Stimulated activated CD8-positive, alpha-beta memory T cell treated with anti-CD3 and anti-CD28 coated beads, Interleukin-4, amount 100 ng/mL, for 1 hour (primary cell): ENCODE data around the gene PTPN18.

Experiments
- DNase-seq, 2 donors: peaks; one replicate each; pipeline ENCODE4 v3.0.0-alpha.2; 2020; ENCODE audit warnings: low read depth in 2 of 2, low spot score in 1 of 2

The PTPN18 gene

GRCh38 chr2:130339885-130340745 is 15.7 kb upstream of the PTPN18 start:
- no peak for DNase-seq

- no peak for DNase-seq
Observed at GRCh38 chr2:130341562-130342019, 14.3 kb upstream of the PTPN18 start.

DNA sequence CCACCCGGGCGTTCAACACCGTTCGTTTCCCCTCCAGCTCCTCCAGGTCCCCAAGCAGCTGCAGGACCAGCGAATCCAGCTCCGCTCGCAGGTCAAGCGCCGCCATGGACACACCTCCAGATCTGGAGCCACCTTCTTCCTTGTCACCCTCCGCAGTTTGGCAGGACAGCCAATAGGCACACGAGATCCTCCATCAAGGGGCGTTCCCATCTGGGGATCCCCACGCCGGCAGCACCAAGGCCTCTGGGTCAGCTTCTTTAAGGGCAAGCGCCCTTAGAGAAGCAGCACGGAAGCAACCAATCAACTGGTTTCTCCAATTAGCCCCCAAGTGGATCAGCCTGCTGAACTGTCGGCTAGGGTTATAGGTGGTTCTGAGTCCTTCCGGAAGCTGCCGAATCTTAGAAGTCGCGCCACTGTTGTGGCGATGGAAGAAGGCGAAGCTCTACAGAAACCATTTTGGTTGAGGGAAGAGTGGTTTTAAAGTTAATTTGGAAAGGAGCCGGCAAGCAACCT is 13.8 kb upstream of the PTPN18 start:
- peak; percentile 53 to 67 for DNase-seq

DNA sequence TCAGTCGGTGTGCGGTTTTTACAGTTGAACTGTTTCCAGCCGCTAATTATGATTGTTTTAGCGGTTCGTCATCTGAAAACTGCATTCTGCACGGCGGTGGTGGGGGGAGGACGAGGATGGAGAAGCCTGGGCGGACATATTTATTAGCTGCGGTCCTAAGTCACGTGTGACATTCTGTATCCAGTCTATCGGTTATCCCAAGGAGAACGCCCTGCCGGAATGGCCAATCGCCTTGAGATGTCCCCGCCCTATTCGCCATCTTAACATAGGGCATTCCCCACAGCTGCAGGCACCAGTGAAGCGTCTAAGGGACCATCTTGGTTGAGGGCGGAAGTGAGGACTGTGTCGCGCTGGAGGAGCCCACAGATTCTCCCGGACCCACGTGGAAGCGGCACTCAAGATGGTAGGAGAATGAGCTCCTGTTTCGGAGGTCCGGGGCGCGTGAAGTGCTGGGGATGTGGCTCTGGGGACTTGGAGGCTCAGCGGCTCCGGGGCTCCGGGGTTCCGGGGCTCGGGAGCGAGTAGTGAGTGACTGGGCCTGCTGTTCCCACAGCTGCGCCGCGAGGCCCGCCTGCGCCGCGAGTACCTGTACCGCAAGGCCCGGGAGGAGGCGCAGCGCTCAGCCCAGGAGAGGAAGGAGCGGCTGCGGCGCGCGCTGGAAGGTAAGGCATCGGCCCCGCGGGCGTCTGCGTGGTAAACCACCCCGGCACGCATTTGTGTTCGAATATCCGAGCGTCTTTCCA is 13.2 kb upstream of the PTPN18 start, which contains the start of gene IMP4:
Gene IMP4, plus strand, starts transcription at position 365 of the 743 bp plus-strand sequence. Its CDS starts 36 bp downstream, at position 401.
- peak; percentile 81 to 88 for DNase-seq

DNA sequence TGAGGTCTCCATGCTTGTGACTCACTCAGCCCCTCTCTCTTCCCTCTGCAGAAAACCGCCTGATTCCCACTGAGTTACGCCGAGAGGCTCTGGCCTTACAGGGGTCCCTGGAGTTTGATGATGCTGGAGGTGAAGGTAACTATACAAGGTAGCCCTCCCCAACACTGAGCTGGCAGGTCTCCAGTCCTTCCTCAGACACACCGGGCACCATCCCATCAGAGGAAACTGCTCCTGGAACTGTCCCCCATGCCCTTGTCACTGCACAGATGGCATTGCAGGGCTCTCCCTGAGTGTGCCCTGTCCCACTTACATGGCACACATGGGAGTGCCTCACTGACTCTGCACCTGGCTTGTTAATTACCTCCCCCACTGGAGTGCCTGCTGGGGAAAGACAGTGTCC is 11.3 kb upstream of the PTPN18 start:
- no peak for DNase-seq

- DNase-seq = no peak
Observed at GRCh38 chr2:130345091-130345490, 10.8 kb upstream of the PTPN18 start.

DNA sequence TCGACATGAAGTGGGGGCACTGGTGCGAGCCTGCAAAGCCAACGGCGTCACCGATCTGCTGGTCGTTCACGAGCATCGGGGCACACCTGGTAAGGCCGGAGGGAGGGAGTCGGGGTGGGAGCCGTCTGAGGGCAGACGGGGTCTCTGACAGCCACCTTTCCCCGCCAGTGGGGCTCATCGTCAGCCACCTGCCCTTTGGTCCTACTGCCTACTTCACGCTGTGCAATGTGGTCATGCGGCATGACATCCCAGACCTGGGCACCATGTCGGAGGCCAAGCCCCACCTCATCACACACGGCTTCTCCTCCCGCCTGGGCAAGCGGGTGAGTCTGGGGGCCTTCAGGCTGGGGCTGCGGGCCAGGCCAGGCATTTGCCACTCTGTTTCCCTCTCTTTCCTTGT is 10.2 kb upstream of the PTPN18 start:
- DNase-seq = no peak

- no peak for DNase-seq
Observed at GRCh38 chr2:130346041-130346740, 9.7 kb upstream of the PTPN18 start.

DNA sequence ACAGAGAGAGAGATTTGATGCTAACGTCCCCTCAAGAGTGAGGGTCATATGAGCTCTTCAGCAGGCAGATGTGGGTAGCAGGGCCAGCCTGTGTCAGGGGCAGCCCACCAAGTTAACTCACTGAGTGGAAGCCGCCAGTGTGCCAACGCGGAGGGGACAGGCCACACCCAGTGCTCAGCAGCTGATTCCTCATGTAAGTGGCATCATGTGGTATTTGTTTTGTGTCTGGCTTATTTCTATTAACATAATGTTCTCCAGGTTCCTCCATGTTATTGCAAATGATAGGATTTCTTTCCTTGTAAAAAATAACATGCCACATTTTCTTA is 9.2 kb upstream of the PTPN18 start:
- no peak for DNase-seq

- no peak for DNase-seq
Observed at GRCh38 chr2:130347220-130347925, 8.5 kb upstream of the PTPN18 start.

- no peak for DNase-seq
Observed at GRCh38 chr2:130349174-130349573, 6.7 kb upstream of the PTPN18 start.

DNA sequence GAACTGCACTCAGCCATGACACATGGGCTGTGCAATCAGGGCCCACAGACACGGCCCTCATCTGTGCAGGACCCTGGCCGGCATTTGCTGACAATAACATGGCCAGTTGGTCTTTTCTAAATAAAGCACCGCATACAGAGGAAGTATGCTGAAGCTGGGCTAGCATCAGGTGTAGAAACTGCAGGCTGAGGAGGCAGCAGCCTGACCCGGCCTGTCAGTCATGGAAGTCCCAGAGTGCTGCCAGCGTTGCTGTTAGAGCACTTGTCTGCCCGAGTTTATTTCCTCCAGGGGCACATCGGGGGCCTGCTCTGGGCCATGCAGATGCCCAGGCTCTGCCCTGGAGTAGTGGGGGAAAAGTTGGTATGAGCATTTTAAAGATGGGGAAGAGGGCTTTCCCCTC is 4.1 kb upstream of the PTPN18 start:
- no peak for DNase-seq

- no peak for DNase-seq
Observed at GRCh38 chr2:130352237-130352636, 3.6 kb upstream of the PTPN18 start.

DNA sequence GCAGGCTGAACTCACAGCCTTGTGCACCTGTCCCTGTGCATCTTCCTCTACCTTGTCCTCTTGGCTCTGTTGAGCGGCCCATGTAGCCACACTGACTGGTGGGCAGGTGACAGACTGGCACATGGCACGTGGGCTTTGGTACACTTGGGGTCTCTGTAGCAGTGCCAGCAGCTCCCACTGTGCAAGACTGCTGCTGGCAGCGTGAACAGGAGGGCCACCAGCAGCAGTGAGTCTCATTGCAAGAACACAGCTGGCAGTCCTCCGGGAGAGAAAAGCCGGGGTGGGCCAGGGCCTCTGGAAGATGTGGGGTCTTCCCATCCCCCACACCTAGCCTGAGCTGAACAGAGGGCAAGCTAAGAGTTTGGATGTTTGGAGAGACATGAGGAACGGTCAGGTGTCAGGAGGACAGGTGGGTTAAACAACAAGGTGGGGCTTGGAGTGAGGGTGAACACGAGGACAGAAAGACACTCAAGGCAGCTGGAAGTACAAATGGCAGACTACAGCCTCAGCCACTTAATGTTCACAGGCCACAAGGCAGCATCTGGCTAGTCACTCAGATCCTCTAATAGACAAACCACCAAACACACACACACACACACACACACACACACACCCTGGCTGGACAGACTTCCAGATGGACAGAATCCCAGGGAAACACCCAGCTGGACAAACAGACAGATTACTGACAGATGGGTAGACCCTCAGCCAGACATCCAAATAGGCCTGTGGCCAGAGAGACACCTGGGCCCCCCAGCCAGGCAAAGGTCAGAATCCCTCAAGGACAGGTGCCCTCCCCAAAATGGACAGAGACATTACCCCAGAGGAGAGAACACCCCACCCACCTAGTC is 2.3 kb upstream of the PTPN18 start:
- DNase-seq = no peak

DNA sequence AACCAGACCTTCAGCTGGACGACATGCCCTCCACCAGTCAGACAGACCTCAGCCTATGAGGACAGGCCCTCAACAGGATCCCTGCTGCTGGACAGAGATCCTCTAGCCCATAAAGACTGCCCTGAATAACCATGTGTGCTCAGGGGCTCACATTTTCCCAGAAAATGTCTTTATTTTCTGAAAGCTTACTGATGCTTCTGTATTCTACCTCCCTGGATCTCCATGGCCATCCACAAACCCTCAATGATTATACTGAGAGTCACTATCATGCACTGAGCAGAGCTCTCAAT is 1.8 kb upstream of the PTPN18 start:
- no peak for DNase-seq

- DNase-seq = no peak
Observed at GRCh38 chr2:130355172-130355577, 681 bp upstream of the PTPN18 start.

- DNase-seq = no peak
Observed at GRCh38 chr2:130357864-130358263, 2.0 kb downstream of the PTPN18 start.

GRCh38 chr2:130358420-130359350 is 2.8 kb downstream of the PTPN18 start:
- no peak for DNase-seq

DNA sequence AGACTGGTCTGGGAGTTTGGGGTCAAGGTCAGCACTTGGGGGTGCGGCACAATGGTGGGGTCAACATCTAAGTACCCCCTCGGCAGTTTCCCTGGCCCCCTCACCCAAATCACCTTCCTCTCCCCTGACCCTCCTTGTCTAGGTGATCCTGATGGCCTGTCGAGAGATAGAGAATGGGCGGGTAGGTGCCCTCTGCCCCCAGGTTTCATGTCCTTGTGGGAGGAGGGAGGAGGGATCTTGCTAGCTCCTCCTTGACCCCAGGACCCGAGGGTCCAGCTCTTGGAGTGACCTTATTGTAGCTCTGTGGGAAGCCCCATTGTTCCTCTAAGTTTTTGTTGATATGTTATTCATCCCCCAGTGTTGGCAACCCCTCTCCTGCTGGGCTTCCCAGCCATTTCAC is 3.6 kb downstream of the PTPN18 start:
- no peak for DNase-seq
